Liver (tissue), 9 donors: ENCODE results near the gene MSMO1. TPM values are rescaled to one million over a fixed set of nuclear protein-coding genes. Genes with fewer than 3 reads are reported as not detected.

Source experiments
- DNase-seq: peaks from one replicate; pipeline ENCODE4 v3.0.0-alpha.2; 2017; ENCODE audit warnings: low spot score
- H3K27ac ChIP-seq, 2 donors: one replicate each; pipeline ENCODE4 v1.7.0; 2013; ENCODE audit warnings: inconsistent platforms in 2 of 2, low read length in 2 of 2, control low read depth in 1 of 2, low read depth in 1 of 2, mild to moderate bottlenecking in 1 of 2
- H3K27me3 ChIP-seq, 4 donors: one replicate each; pipeline versions ENCODE4 v1.6.1 to v1.7.0; 2013; ENCODE audit warnings: low read length in 3 of 4, inconsistent platforms in 1 of 4, mild to moderate bottlenecking in 1 of 4, moderate library complexity in 1 of 4; ENCODE audit not compliant: control insufficient read depth in 4 of 4, insufficient read depth in 4 of 4
- H3K36me3 ChIP-seq, 4 donors: one replicate each; pipeline versions ENCODE4 v1.6.1 to v1.7.0; 2013; ENCODE audit warnings: low read length in 3 of 4, mild to moderate bottlenecking in 3 of 4, low read depth in 1 of 4, moderate library complexity in 1 of 4; ENCODE audit not compliant: control insufficient read depth in 4 of 4, insufficient read depth in 3 of 4
- H3K4me1 ChIP-seq, 4 donors: one replicate each; pipeline versions ENCODE4 v1.6.1 to v1.7.0; 2013; ENCODE audit warnings: low read length in 3 of 4, mild to moderate bottlenecking in 3 of 4, moderate library complexity in 1 of 4; ENCODE audit not compliant: control insufficient read depth in 4 of 4, insufficient read depth in 4 of 4
- H3K4me3 ChIP-seq, 3 donors: one replicate each; pipeline versions ENCODE4 v1.6.1 to v1.7.0; 2013; ENCODE audit warnings: low read length in 3 of 3, control low read depth in 1 of 3, low read depth in 1 of 3, mild to moderate bottlenecking in 1 of 3
- H3K9ac ChIP-seq, 2 donors: one replicate each; pipeline ENCODE4 v1.7.0; 2013; ENCODE audit warnings: low read length in 2 of 2, mild to moderate bottlenecking in 2 of 2, moderate library complexity in 2 of 2, control low read depth in 1 of 2, low read depth in 1 of 2
- H3K9me3 ChIP-seq, 4 donors: one replicate each; pipeline versions ENCODE4 v1.6.1 to v1.7.0; 2013; ENCODE audit warnings: low read length in 3 of 4; ENCODE audit not compliant: control insufficient read depth in 4 of 4
- EGR1 ChIP-seq, 2 donors: IDR thresholded peaks; 2 replicates each; pipeline ENCODE4 v1.6.1; 2016 to 2018; ENCODE audit warnings: antibody characterized with exemption in 2 of 2, low read depth in 2 of 2
- FOXA1 ChIP-seq: IDR thresholded peaks from 2 replicates; pipeline ENCODE4 v1.6.1; 2016; ENCODE audit warnings: antibody characterized with exemption
- FOXA2 ChIP-seq: IDR thresholded peaks from 2 replicates; pipeline ENCODE4 v1.6.1; 2016; ENCODE audit warnings: antibody characterized with exemption
- GABPA ChIP-seq, 2 donors: IDR thresholded peaks in 1 of 2; conservative IDR thresholded peaks in 1 of 2; 2 replicates each; pipeline ENCODE4 v1.6.1; 2016; ENCODE audit warnings: antibody characterized with exemption in 2 of 2, mild to moderate bottlenecking in 1 of 2, moderate library complexity in 1 of 2
- HNF4A ChIP-seq, 2 donors: conservative IDR thresholded peaks; 2 replicates each; pipeline ENCODE4 v1.6.1; 2016; ENCODE audit warnings: antibody characterized with exemption in 2 of 2, mild to moderate bottlenecking in 2 of 2
- HNF4G ChIP-seq: IDR thresholded peaks from 2 replicates; pipeline ENCODE4 v1.6.1; 2016; ENCODE audit warnings: antibody characterized with exemption
- MAX ChIP-seq: IDR thresholded peaks from 2 replicates; pipeline ENCODE4 v1.6.1; 2016; ENCODE audit warnings: antibody characterized with exemption
- NR2F2 ChIP-seq: IDR thresholded peaks from 2 replicates; pipeline ENCODE4 v1.6.1; 2016; ENCODE audit warnings: antibody characterized with exemption
- RXRA ChIP-seq, 2 donors: IDR thresholded peaks; 2 replicates each; pipeline ENCODE4 v1.6.1; 2017 to 2018; ENCODE audit warnings: antibody characterized with exemption in 2 of 2, mild to moderate bottlenecking in 1 of 2
- SP1 ChIP-seq: IDR thresholded peaks from 2 replicates; pipeline ENCODE4 v1.6.1; 2018; ENCODE audit warnings: antibody characterized with exemption, mild to moderate bottlenecking
- TAF1 ChIP-seq: conservative IDR thresholded peaks from 2 replicates; pipeline ENCODE4 v1.6.1; 2016; ENCODE audit warnings: antibody characterized with exemption, mild to moderate bottlenecking
- YY1 ChIP-seq: IDR thresholded peaks from 2 replicates; pipeline ENCODE4 v1.6.1; 2016; ENCODE audit warnings: antibody characterized with exemption, mild to moderate bottlenecking
- WGBS: extraction: QIAGEN DNeasy Blood & Tissue Kit; methylation state at CpG from one replicate; pipeline ENCODE4 v1.1.7; 2013; 5-methylcytosine and 5-hydroxymethylcytosine counted together
- polyA plus RNA-seq, 2 donors: library from polyadenylated mRNA; stranded (reverse) in 1 of 2; unstranded in 1 of 2; fragments of 200-250 nt in 1 of 2; fragments of >200 nt in 1 of 2; fragmentation: Nextera tagmentation in 1 of 2; extraction: Ambion mirVana in 1 of 2; gene quantifications; one replicate each; pipeline versions ENCODE4 v1.2.1 to v1.2.3, GENCODE V29; 2013 to 2015
- total RNA-seq, 2 donors: library from RNA; depleted of rRNA; stranded (reverse); fragments of >200 nt; gene quantifications; one replicate each; pipeline ENCODE4 v1.2.3, GENCODE V29; 2014
- TF ChIP-seq, protein P1 (sequence below): fragments of 150-350 bp; IDR thresholded peaks from 2 replicates; pipeline ENCODE4 v1.5.1; 2017; ENCODE audit warnings: improper control_type of control experiment, low read depth, low read length; ENCODE audit not compliant: missing input control
- TF ChIP-seq, protein P2 (sequence below): IDR thresholded peaks from 2 replicates; pipeline ENCODE4 v1.6.1; 2016; ENCODE audit warnings: antibody characterized with exemption, mild to moderate bottlenecking
- TF ChIP-seq, protein P3 (sequence below): IDR thresholded peaks from 2 replicates; pipeline ENCODE4 v1.6.1; 2016; ENCODE audit warnings: antibody characterized with exemption
- TF ChIP-seq, protein P4 (sequence below): IDR thresholded peaks from 2 replicates; pipeline ENCODE4 v1.6.1; 2016; ENCODE audit warnings: antibody characterized with exemption
- donor health status: healthy.
- donor health status: healthy.
- donor health status: healthy.
- donor health status: healthy.
- donor health status: healthy.

Gene MSMO1
- total and polyA plus RNA-seq, 4 donors, result 153 to 721 (median 326) TPM

- Histone ChIP-seq H3K9ac (no peak overlapping the region), H3K9me3 (no peaks in the 10 kb centered on the region), H3K27ac (no peak overlapping the region), H3K4me3 (no peak overlapping the region), H3K4me1 (peaks cover 4 to 10% (median 5%) of the 10 kb centered on the region in 4 donors), H3K27me3 (no peaks in the 10 kb centered on the region), H3K36me3 (no peaks in the 10 kb centered on the region)
- TF ChIP-seq, protein P1, sequence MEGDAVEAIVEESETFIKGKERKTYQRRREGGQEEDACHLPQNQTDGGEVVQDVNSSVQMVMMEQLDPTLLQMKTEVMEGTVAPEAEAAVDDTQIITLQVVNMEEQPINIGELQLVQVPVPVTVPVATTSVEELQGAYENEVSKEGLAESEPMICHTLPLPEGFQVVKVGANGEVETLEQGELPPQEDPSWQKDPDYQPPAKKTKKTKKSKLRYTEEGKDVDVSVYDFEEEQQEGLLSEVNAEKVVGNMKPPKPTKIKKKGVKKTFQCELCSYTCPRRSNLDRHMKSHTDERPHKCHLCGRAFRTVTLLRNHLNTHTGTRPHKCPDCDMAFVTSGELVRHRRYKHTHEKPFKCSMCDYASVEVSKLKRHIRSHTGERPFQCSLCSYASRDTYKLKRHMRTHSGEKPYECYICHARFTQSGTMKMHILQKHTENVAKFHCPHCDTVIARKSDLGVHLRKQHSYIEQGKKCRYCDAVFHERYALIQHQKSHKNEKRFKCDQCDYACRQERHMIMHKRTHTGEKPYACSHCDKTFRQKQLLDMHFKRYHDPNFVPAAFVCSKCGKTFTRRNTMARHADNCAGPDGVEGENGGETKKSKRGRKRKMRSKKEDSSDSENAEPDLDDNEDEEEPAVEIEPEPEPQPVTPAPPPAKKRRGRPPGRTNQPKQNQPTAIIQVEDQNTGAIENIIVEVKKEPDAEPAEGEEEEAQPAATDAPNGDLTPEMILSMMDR, result no peak
- TF ChIP-seq FOXA1 (no peak), EGR1 (IDR thresholded peaks at IDR 0.05; ENCODE audit: low read depth in 2 of 2) (no peak), RXRA (IDR thresholded peaks at IDR 0.05) (no peak), HNF4G (no peak), SP1 (no peak), MAX (no peak), GABPA (IDR thresholded peaks at IDR 0.05 in 1 of 2, conservative IDR thresholded peaks at IDR 0.05 in 1 of 2) (no peak), FOXA2 (no peak), TAF1 (no peak), NR2F2 (no peak)
- TF ChIP-seq, protein P2, sequence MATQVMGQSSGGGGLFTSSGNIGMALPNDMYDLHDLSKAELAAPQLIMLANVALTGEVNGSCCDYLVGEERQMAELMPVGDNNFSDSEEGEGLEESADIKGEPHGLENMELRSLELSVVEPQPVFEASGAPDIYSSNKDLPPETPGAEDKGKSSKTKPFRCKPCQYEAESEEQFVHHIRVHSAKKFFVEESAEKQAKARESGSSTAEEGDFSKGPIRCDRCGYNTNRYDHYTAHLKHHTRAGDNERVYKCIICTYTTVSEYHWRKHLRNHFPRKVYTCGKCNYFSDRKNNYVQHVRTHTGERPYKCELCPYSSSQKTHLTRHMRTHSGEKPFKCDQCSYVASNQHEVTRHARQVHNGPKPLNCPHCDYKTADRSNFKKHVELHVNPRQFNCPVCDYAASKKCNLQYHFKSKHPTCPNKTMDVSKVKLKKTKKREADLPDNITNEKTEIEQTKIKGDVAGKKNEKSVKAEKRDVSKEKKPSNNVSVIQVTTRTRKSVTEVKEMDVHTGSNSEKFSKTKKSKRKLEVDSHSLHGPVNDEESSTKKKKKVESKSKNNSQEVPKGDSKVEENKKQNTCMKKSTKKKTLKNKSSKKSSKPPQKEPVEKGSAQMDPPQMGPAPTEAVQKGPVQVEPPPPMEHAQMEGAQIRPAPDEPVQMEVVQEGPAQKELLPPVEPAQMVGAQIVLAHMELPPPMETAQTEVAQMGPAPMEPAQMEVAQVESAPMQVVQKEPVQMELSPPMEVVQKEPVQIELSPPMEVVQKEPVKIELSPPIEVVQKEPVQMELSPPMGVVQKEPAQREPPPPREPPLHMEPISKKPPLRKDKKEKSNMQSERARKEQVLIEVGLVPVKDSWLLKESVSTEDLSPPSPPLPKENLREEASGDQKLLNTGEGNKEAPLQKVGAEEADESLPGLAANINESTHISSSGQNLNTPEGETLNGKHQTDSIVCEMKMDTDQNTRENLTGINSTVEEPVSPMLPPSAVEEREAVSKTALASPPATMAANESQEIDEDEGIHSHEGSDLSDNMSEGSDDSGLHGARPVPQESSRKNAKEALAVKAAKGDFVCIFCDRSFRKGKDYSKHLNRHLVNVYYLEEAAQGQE, result no peak
- TF ChIP-seq, protein P3, sequence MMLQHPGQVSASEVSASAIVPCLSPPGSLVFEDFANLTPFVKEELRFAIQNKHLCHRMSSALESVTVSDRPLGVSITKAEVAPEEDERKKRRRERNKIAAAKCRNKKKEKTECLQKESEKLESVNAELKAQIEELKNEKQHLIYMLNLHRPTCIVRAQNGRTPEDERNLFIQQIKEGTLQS, result no peak
- TF ChIP-seq, protein P4, sequence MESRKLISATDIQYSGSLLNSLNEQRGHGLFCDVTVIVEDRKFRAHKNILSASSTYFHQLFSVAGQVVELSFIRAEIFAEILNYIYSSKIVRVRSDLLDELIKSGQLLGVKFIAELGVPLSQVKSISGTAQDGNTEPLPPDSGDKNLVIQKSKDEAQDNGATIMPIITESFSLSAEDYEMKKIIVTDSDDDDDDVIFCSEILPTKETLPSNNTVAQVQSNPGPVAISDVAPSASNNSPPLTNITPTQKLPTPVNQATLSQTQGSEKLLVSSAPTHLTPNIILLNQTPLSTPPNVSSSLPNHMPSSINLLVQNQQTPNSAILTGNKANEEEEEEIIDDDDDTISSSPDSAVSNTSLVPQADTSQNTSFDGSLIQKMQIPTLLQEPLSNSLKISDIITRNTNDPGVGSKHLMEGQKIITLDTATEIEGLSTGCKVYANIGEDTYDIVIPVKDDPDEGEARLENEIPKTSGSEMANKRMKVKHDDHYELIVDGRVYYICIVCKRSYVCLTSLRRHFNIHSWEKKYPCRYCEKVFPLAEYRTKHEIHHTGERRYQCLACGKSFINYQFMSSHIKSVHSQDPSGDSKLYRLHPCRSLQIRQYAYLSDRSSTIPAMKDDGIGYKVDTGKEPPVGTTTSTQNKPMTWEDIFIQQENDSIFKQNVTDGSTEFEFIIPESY, result no peak
- 34% methylated on average over 1 of the region's 1 CpG for WGBS
- no peak for DNase-seq
Observed at GRCh38 chr4:165380805-165381204, 53.3 kb downstream of the MSMO1 start.

DNA sequence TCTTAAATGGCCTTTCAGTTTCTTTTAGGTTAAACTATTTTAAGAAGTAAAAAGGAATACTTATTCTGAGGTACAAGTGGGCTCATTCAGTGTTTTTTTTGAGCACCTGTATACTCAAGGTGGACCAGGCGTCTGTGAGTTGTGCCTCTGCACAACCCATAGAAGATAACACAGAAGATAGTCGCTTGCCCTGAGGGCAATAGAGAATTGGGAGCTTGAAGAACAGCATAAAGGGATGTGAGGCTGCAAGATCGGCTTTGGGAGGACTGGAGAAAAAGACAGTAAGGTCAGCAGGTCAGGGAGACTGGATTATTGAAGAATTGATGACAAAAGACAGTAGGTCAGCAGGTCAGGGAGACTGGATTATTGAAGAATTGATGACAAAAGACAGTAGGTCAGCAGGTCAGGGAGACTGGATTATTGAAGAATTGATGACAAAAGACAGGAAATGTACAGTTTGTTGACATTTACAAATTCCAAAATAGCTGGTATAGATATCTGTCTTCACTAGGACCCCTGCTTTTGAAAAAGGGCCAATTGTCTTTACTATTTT, 54.4 kb downstream of the MSMO1 start:
- DNase-seq, result no peak
- peaks cover 4 to 10% (median 5%) of the 10 kb centered on the region in 4 donors for H3K4me1 ChIP-seq
- H3K4me3 ChIP-seq, result no peak overlapping the region
- H3K9ac ChIP-seq, result no peak overlapping the region
- H3K27me3 ChIP-seq, result no peaks in the 10 kb centered on the region
- no peak overlapping the region for H3K27ac ChIP-seq
- no peaks in the 10 kb centered on the region for H3K9me3 ChIP-seq
- TF ChIP-seq HNF4A (conservative IDR thresholded peaks at IDR 0.05), result no peak
- TF ChIP-seq TAF1, result no peak
- no peak for TF ChIP-seq SP1
- TF ChIP-seq, protein P1, result no peak
- TF ChIP-seq YY1, result no peak
- H3K36me3 ChIP-seq, result no peaks in the 10 kb centered on the region
- WGBS, result 86% methylated on average over 3 of the region's 3 CpGs
